GM18508 (cell line): ENCODE results near the gene UGT2A1.

Source experiments
- ATAC-seq: cut with Tn5 transposase; IDR thresholded peaks from one replicate; pipeline ENCODE4 v1.9.1; 2021; ENCODE audit warnings: moderate number of reproducible peaks; ENCODE audit not compliant: insufficient read depth, unreplicated experiment

Gene UGT2A1

DNA sequence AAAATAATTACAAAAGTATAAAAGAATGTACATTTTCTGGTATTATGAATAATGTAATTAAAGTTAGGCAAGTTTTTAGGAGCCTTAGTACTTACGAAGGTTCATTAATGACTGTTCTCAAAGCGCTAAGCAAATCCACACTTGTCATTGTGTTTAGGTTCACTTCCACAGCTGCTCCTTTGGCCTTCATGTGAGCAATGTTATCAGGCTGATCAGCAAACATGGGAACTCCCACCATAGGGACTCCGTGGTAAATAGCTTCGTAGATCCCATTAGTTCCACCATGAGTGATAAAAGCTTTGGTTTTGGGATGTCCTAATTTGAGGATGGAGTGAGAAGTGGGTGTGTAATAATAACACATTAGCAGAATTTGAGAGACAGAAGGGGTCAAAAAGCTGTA, 58.7 kb downstream of the UGT2A1 start:
- no peak for ATAC-seq

DNA sequence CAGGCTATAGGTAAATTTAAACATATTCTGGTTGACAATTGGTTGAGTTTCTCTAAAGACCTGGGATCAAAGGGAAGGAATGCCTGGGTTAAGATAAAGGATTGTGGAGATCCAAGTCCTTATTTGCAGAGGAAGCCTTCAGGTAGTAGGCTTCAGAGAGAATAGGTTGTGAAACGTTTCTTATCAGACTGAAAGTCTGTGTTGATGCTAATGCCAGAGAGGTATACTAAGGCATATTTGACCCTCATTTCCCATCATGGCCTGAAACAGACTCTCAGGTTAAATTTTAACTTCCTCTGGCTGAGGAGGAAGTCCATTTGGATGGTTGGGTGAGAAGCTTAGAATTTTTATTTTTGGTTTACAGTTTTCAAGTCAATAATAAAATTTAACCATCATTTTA, 61.7 kb downstream of the UGT2A1 start:
- ATAC-seq, result no peak

DNA sequence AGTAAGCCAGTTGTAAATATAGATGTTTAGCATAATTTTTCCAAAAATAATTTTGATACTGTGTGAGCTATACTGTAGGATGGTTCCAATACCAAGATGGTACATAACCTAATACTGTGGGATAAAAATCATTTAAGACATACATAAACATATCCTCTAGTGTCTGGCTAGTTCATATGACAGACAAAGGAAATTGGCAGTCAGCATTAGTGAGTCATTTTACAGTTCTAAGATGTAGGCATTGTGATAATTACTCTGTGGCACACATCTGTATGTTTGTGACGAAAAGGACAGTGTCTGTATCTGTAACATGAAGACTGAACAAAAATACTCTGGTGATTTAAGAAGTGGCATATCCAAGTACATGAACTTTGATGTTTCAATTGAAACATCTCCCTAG, 63.2 kb downstream of the UGT2A1 start:
- ATAC-seq, result no peak

GRCh38 chr4:69584135-69584534, 68.9 kb downstream of the UGT2A1 start:
- ATAC-seq, result no peak

DNA sequence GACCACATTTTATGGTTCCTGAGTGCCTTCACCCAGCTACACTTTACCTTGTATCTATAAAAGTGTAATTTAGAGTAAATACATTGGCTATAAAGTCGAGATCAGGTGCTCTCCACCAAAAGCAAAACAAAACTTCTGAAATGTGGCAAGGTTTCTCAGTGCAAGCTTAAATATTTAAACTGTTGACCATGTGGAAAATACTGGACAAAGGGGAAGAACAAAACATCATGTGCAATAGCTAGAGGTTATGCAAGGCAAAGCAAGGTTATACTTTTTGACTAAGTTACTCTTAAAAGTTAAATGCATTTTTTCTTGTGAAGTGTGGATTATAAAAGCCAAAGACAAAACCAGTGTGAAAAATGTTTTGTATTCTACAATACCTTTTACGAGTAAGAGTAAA, 69.5 kb downstream of the UGT2A1 start:
- no peak for ATAC-seq

- ATAC-seq, result no peak
These were observed 75.8 kb downstream of the UGT2A1 start for GRCh38 chr4:69577245-69577644.

DNA sequence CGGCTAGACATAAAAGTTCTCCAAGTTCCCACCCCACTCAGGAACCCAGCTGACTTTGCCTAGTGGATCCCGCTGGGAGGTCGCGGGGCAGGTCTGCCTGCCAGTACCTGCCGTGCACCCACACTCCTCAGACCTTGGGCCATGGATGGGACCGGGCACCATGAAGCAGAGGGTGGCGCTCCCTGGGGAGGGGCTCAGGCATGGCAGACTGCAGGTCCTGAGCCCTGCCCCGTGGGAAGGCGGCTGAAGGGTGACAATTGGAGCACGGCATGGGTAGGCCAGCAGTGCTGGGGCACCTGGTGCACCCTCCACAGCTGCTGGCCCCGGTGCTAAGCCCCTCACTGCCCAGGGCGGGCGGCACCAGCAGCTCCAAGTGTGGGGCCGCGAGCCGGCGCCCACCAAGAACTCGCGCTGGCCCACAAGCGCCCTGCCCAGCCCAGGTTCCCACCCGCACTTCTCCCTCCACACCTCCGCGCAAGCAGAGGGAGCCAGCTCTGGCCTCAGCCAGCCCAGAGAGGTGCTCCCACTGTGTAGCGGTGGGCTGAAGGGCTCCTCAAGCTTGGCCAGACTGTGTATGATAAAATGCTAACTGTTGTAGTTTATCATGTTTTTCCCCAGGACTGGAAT, 76.7 kb downstream of the UGT2A1 start:
- no peak for ATAC-seq

DNA sequence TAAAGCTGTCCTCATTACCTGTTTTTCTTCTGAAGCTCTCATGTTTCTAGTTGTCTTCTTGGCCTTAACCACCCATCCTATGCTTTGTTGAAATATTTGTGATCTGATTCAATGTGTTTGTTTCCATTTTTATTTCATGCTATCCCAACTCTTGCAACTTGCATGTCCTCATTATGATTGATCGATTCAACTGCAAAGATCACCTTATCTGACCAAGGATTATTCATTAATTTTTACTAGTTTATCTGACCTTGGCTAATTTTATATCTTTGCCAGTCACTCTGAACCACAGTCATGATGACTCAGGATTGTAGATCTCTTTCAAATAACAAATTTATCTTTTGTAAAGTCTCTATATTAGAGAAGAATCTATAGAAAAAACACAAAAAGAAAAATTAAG, 84.3 kb downstream of the UGT2A1 start:
- ATAC-seq, result no peak

- ATAC-seq, result no peak
These were observed 89.6 kb downstream of the UGT2A1 start for GRCh38 chr4:69563424-69563823.

GRCh38 chr4:69549651-69550050, 103.4 kb downstream of the UGT2A1 start:
- ATAC-seq, result no peak

DNA sequence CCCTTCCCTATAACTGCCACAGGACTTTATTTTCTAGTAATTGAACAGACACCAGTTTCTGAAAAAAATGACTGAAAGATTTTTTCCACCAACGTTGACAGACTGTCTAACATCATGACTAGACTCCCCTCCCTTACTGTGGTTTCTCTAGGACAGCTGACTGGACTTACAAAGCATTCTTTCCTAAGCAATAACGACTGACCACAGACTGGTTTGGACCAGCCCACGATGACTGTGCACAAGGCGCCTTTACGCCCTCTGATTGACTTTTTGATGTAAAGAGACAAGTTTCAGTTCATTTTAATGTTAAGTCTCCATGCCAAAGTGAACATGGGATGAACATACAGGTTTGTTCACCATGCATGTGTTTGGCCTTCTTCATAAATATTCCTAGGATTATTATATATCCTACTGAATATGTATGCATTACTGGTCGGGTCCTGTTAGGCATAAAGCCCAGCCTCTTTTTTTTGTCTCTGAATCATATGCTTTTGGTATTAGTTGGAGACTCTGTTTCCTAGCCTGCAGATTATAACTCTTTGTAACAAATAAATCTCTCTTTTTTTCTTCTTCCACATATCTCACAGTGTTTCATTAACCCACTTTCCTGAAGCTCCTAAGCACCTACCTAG, 106.8 kb downstream of the UGT2A1 start:
- no peak for ATAC-seq
